GM23248 (cell line): ENCODE data around the gene TAS2R41. TPM values are rescaled to one million over a fixed set of nuclear protein-coding genes. Genes with fewer than 3 reads are reported as not detected.

ENCODE experiments used
- DNase-seq: peaks from one replicate; pipeline ENCODE4 v3.0.0-alpha.2; 2015
- H2AFZ ChIP-seq: fragments of 200-600 bp; sonication (generic); 2 replicates; pipeline ENCODE4 v1.6.1; 2016; ENCODE audit warnings: antibody characterized with exemption
- H3F3A ChIP-seq: fragments of 200-600 bp; sonication (generic); 2 replicates; pipeline ENCODE4 v1.6.1; 2016; ENCODE audit warnings: mild to moderate bottlenecking, antibody characterized with exemption, mixed run types; ENCODE audit not compliant: insufficient read depth
- H3K27ac ChIP-seq: fragments of 200-600 bp; sonication (generic); 2 replicates; pipeline ENCODE4 v1.5.1; 2016; ENCODE audit warnings: mild to moderate bottlenecking
- H3K27me3 ChIP-seq: fragments of 200-600 bp; sonication (generic); replicated peaks from 2 replicates; pipeline ENCODE4 v1.6.1; 2016; ENCODE audit warnings: mild to moderate bottlenecking; ENCODE audit not compliant: insufficient read depth
- H3K36me3 ChIP-seq: fragments of 200-600 bp; sonication (generic); 2 replicates; pipeline ENCODE4 v1.6.1; 2016; ENCODE audit warnings: low read depth, mild to moderate bottlenecking
- H3K4me1 ChIP-seq: fragments of 200-600 bp; sonication (generic); 2 replicates; pipeline ENCODE4 v1.6.1; 2016; ENCODE audit warnings: mild to moderate bottlenecking; ENCODE audit not compliant: insufficient read depth
- H3K4me2 ChIP-seq: fragments of 200-600 bp; sonication (generic); one replicate; pipeline ENCODE4 v1.6.1; 2016; ENCODE audit warnings: mild to moderate bottlenecking; ENCODE audit not compliant: unreplicated experiment
- H3K4me3 ChIP-seq: fragments of 200-600 bp; sonication (generic); 2 replicates; pipeline ENCODE4 v1.5.1; 2016; ENCODE audit warnings: mild to moderate bottlenecking
- H3K79me2 ChIP-seq: fragments of 200-600 bp; sonication (generic); 2 replicates; pipeline ENCODE4 v1.6.1; 2016; ENCODE audit warnings: mild to moderate bottlenecking; ENCODE audit not compliant: insufficient read depth
- H3K9ac ChIP-seq: fragments of 200-600 bp; sonication (generic); 2 replicates; pipeline ENCODE4 v1.6.1; 2016; ENCODE audit warnings: mild to moderate bottlenecking
- H3K9me2 ChIP-seq: fragments of 200-600 bp; sonication (generic); 2 replicates; pipeline ENCODE4 v1.6.1; 2016; ENCODE audit warnings: mixed run types, mild to moderate bottlenecking, moderate library complexity; ENCODE audit not compliant: insufficient read depth
- H3K9me3 ChIP-seq: fragments of 200-600 bp; sonication (generic); one replicate; pipeline ENCODE4 v1.6.1; 2017; ENCODE audit warnings: low read depth
- H4K20me1 ChIP-seq: fragments of 200-600 bp; sonication (generic); 2 replicates; pipeline ENCODE4 v1.6.0; 2016; ENCODE audit not compliant: insufficient read depth
- EZH2 ChIP-seq: fragments of 200-600 bp; sonication (generic); IDR thresholded peaks from 2 replicates; pipeline ENCODE4 v1.6.1; 2018; ENCODE audit warnings: antibody characterized with exemption, mild to moderate bottlenecking; ENCODE audit not compliant: insufficient read depth, poor library complexity, severe bottlenecking
- EZH2phosphoT487 ChIP-seq: fragments of 200-600 bp; sonication (generic); IDR thresholded peaks from 2 replicates; pipeline ENCODE4 v1.6.1; 2018; ENCODE audit warnings: antibody characterized with exemption, moderate library complexity, mild to moderate bottlenecking, low read depth; ENCODE audit not compliant: insufficient read depth
- WGBS, 2 experiments: methylation state at CpG; one replicate each; pipeline ENCODE4 v1.1.6; 2015 to 2017; ENCODE audit warnings: low lambda C conversion rate in 2 of 2, low coverage in 1 of 2; ENCODE audit errors: missing lambda C conversion rate in 2 of 2; 5-methylcytosine and 5-hydroxymethylcytosine counted together
- in situ Hi-C: fragments of 300-500 bp; cut with MboI; formaldehyde crosslinking; loops from 2 replicates; pipeline ENCODE4 v1.15.0; 2020
- polyA plus RNA-seq: library from polyadenylated mRNA; unstranded; fragments of >200 nt; fragmentation: Nextera tagmentation; extraction: Ambion mirVana; gene quantifications from 2 replicates; pipeline ENCODE4 v1.2.1, GENCODE V29; 2016
- total RNA-seq: library from RNA; depleted of rRNA; stranded (reverse); fragments of >200 nt; shearing (Covaris generic); gene quantifications from 2 replicates; pipeline ENCODE4 v1.2.3, GENCODE V29; 2014

The TAS2R41 gene
- total and polyA plus RNA-seq, 2 experiments from 2014 or later = not detected

- peaks cover 40% of the 10 kb centered on the region for H3K4me1 ChIP-seq
Measured at GRCh38 chr7:143492799-143493739, 15.4 kb downstream of the TAS2R41 start.

GRCh38 chr7:143493751-143494150, 16.1 kb downstream of the TAS2R41 start:
- H3K79me2 ChIP-seq = no peaks in the 10 kb centered on the region
- DNase-seq = no peak
- H3K9ac ChIP-seq = no peak overlapping the region
- H3K36me3 ChIP-seq = no peaks in the 10 kb centered on the region
- no peaks in the 10 kb centered on the region for H3K9me2 ChIP-seq
- 90 to 95% methylated on average over 1 of the region's 1 CpG for WGBS, 2 experiments
- no peaks in the 10 kb centered on the region for H3K9me3 ChIP-seq
- H3K4me3 ChIP-seq = no peak overlapping the region
- H3K4me1 ChIP-seq = peaks cover 40% of the 10 kb centered on the region
- peak overlapping the region; percentile 12; the same call in 1 of the 2 replicates for H2AFZ ChIP-seq
- H3F3A ChIP-seq = peaks cover 23% of the 10 kb centered on the region
- H3K27me3 ChIP-seq = no peaks in the 10 kb centered on the region
- H3K27ac ChIP-seq = peak overlapping the region; percentile 77
- no peak for TF ChIP-seq EZH2phosphoT487
- no peak for TF ChIP-seq EZH2
- in situ Hi-C loops = loop anchor here (25.0 kb wide), 1 partner anchor 931 kb away; no protein-coding TSS in a partner anchor
- peak overlapping the region; percentile 9 for H3K4me2 ChIP-seq
- no peaks in the 10 kb centered on the region for H4K20me1 ChIP-seq

More at GRCh38 chr7:143492799-143493739, 15.4 kb downstream of the TAS2R41 start:
- no peaks in the 10 kb centered on the region for H3K79me2 ChIP-seq
- no peaks in the 10 kb centered on the region for H3K27me3 ChIP-seq
- peak overlapping the region; percentile 12; the same call in 1 of the 2 replicates for H2AFZ ChIP-seq
- H3K9ac ChIP-seq = no peak overlapping the region; the same call in 1 of the 2 replicates
- WGBS, 2 experiments = 41 to 49% methylated on average over 6 of the region's 6 CpGs
- no peaks in the 10 kb centered on the region for H4K20me1 ChIP-seq
- H3K4me3 ChIP-seq = no peak overlapping the region
- TF ChIP-seq EZH2phosphoT487 = no peak
- no peak for TF ChIP-seq EZH2
- H3K36me3 ChIP-seq = no peaks in the 10 kb centered on the region
- peaks cover 23% of the 10 kb centered on the region for H3F3A ChIP-seq
- in situ Hi-C loops = loop anchor here (25.0 kb wide), 1 partner anchor 931 kb away; no protein-coding TSS in a partner anchor
- peak overlapping the region; percentile 9 for H3K4me2 ChIP-seq
- peak; percentile 75 for DNase-seq
- peak overlapping the region; percentile 77 for H3K27ac ChIP-seq
- no peaks in the 10 kb centered on the region for H3K9me2 ChIP-seq
- H3K9me3 ChIP-seq = no peaks in the 10 kb centered on the region

- H3K9me2 ChIP-seq = no peaks in the 10 kb centered on the region
- H4K20me1 ChIP-seq = no peaks in the 10 kb centered on the region
- WGBS, 2 experiments = 47 to 50% methylated on average over 1 of the region's 1 CpG
- peak overlapping the region; percentile 12; the same call in 1 of the 2 replicates for H2AFZ ChIP-seq
- no peaks in the 10 kb centered on the region for H3K9me3 ChIP-seq
- no peaks in the 10 kb centered on the region for H3K79me2 ChIP-seq
- peak; percentile 61 for DNase-seq
- no peak overlapping the region for H3K27ac ChIP-seq
- no peaks in the 10 kb centered on the region for H3K36me3 ChIP-seq
- no peak overlapping the region for H3K4me2 ChIP-seq
- no peaks in the 10 kb centered on the region for H3K27me3 ChIP-seq
- TF ChIP-seq EZH2phosphoT487 (no peak), EZH2 (no peak)
- peaks cover 45% of the 10 kb centered on the region for H3K4me1 ChIP-seq
- H3F3A ChIP-seq = peaks cover 23% of the 10 kb centered on the region
- in situ Hi-C loops = loop anchor here (25.0 kb wide), 1 partner anchor 932 kb away; no protein-coding TSS in a partner anchor
- no peak overlapping the region for H3K9ac ChIP-seq
- H3K4me3 ChIP-seq = no peak overlapping the region
Measured at GRCh38 chr7:143494622-143495021, 16.9 kb downstream of the TAS2R41 start.

GRCh38 chr7:143495851-143496250, 18.2 kb downstream of the TAS2R41 start:
- H3F3A ChIP-seq = peaks cover 23% of the 10 kb centered on the region
- H3K4me2 ChIP-seq = no peak overlapping the region
- TF ChIP-seq EZH2phosphoT487 = no peak
- no peak for TF ChIP-seq EZH2
- H2AFZ ChIP-seq = no peak overlapping the region
- H4K20me1 ChIP-seq = no peaks in the 10 kb centered on the region
- H3K4me3 ChIP-seq = no peak overlapping the region
- H3K4me1 ChIP-seq = peaks cover 45% of the 10 kb centered on the region
- H3K27ac ChIP-seq = no peak overlapping the region
- H3K36me3 ChIP-seq = no peaks in the 10 kb centered on the region
- no peaks in the 10 kb centered on the region for H3K27me3 ChIP-seq
- no peak overlapping the region for H3K9ac ChIP-seq
- DNase-seq = no peak
- in situ Hi-C loops = loop anchor here (25.0 kb wide), 1 partner anchor 934 kb away; no protein-coding TSS in a partner anchor
- H3K9me3 ChIP-seq = no peaks in the 10 kb centered on the region
- H3K79me2 ChIP-seq = no peaks in the 10 kb centered on the region
- H3K9me2 ChIP-seq = no peaks in the 10 kb centered on the region
